Astrocyte (in vitro differentiated cells and primary cell): ENCODE results near the gene AKR1C3.

Experiments
- CTCF ChIP-seq: IDR thresholded peaks from 2 replicates; pipeline ENCODE4 v1.5.1; 2011; ENCODE audit warnings: low read depth, mild to moderate bottlenecking, inconsistent platforms, low read length, moderate library complexity; ENCODE audit not compliant: insufficient read depth
- EZH2 ChIP-seq: IDR thresholded peaks from 2 replicates; pipeline ENCODE4 v1.6.1; 2012; ENCODE audit warnings: mild to moderate bottlenecking, low read length, inconsistent platforms; ENCODE audit not compliant: insufficient read depth

GRCh38 chr10:5116621-5117020 is 22.4 kb downstream of the AKR1C3 start:
- TF ChIP-seq CTCF (no peak), EZH2 (no peak)
